IMR-90 (cell line): ENCODE data around the gene RTF1. TPM values are rescaled to one million over a fixed set of nuclear protein-coding genes. Genes with fewer than 3 reads are reported as not detected.

Experiments
- ATAC-seq: fragments of 200-7000 bp; cut with Tn5 transposase; 2 replicates; pipeline ENCODE4 v1.9.1; 2020; ENCODE audit warnings: low read depth, mild to moderate bottlenecking, moderate library complexity
- BruUV-seq: library from RNA; stranded (reverse); fragments of 400-500 nt; replicated peaks from 2 replicates; lab custom pipeline; 2021; lab: Mats Ljungman, UMichigan
- CTCF ChIA-PET: fragments of 300-600 bp; formaldehyde crosslinking; extraction: SDS; loops from one replicate; lab custom pipeline; 2021; ENCODE audit warnings: antibody characterized with exemption; lab: Yijun Ruan, JAX
- POLR2A ChIA-PET: fragments of 300-600 bp; sonication (Branson Sonifier 250); formaldehyde crosslinking; loops from one replicate; lab custom pipeline; 2022; ENCODE audit warnings: antibody characterized with exemption; ENCODE audit not compliant: unreplicated experiment; lab: Charles Lee
- DNase-seq: peaks from one replicate; pipeline ENCODE4 v3.0.0; 2013
- H2AFZ ChIP-seq: replicated peaks from 2 replicates; pipeline ENCODE3; 2013; ENCODE audit warnings: low read length, mild to moderate bottlenecking; ENCODE audit not compliant: poor library complexity
- H2AK5ac ChIP-seq: 2 replicates; pipeline ENCODE4 v1.6.1; 2013; ENCODE audit warnings: low read depth, low read length, inconsistent platforms
- H2AK9ac ChIP-seq: replicated peaks from 2 replicates; pipeline ENCODE3; 2013; ENCODE audit warnings: mild to moderate bottlenecking, low read depth, low read length, moderate library complexity; ENCODE audit not compliant: poor library complexity
- H2BK120ac ChIP-seq: 2 replicates; pipeline ENCODE4 v1.6.1; 2013; ENCODE audit warnings: low read depth, low read length, inconsistent platforms
- H2BK15ac ChIP-seq: 3 replicates; pipeline ENCODE4 v1.6.1; 2013; ENCODE audit warnings: low read depth, low read length, inconsistent platforms
- H2BK20ac ChIP-seq: 2 replicates; pipeline ENCODE4 v1.6.1; 2013; ENCODE audit warnings: low read depth, mild to moderate bottlenecking, inconsistent platforms, low read length, moderate library complexity
- H2BK5ac ChIP-seq: 2 replicates; pipeline ENCODE4 v1.6.1; 2013; ENCODE audit warnings: mild to moderate bottlenecking, low read depth, low read length, inconsistent platforms; ENCODE audit not compliant: poor library complexity, severe bottlenecking
- H3K14ac ChIP-seq: replicated peaks from 2 replicates; pipeline ENCODE4 v1.6.1; 2013; ENCODE audit warnings: low read depth, low read length, inconsistent platforms
- H3K18ac ChIP-seq: 2 replicates; pipeline ENCODE4 v1.6.1; 2013; ENCODE audit warnings: low read depth, low read length, control low read depth
- H3K23ac ChIP-seq: 2 replicates; pipeline ENCODE4 v1.6.1; 2013; ENCODE audit warnings: low read depth, low read length, inconsistent platforms
- H3K27ac ChIP-seq: 2 replicates; pipeline ENCODE4 v1.5.1; 2013; ENCODE audit warnings: mild to moderate bottlenecking, control low read depth, low read length; ENCODE audit not compliant: insufficient read depth
- H3K27me3 ChIP-seq: 2 replicates; pipeline ENCODE4 v1.6.1; 2013; ENCODE audit warnings: low read length; ENCODE audit not compliant: control insufficient read depth, insufficient read depth
- H3K36me3 ChIP-seq: 2 replicates; pipeline ENCODE4 v1.6.1; 2013; ENCODE audit warnings: low read length, mixed read lengths; ENCODE audit not compliant: control insufficient read depth, insufficient read depth
- H3K4ac ChIP-seq: 2 replicates; pipeline ENCODE4 v1.6.1; 2013; ENCODE audit warnings: low read depth, low read length, inconsistent platforms
- H3K4me1 ChIP-seq: 2 replicates; pipeline ENCODE4 v1.6.1; 2013; ENCODE audit warnings: low read length, mixed read lengths; ENCODE audit not compliant: control insufficient read depth, insufficient read depth
- H3K4me2 ChIP-seq: 2 replicates; pipeline ENCODE4 v1.6.1; 2013; ENCODE audit warnings: low read depth, mild to moderate bottlenecking, control low read depth, low read length, moderate library complexity
- H3K4me3 ChIP-seq: 2 replicates; pipeline ENCODE4 v1.5.1; 2013; ENCODE audit warnings: low read depth, mild to moderate bottlenecking, control low read depth, low read length, moderate library complexity; ENCODE audit not compliant: insufficient read depth
- H3K56ac ChIP-seq: 2 replicates; pipeline ENCODE4 v1.6.1; 2013; ENCODE audit warnings: low read length, inconsistent platforms; ENCODE audit not compliant: insufficient read depth; ENCODE audit errors: extremely low read depth
- H3K79me1 ChIP-seq, 2 experiments: 2 replicates each; pipeline ENCODE4 v1.6.1; 2013; ENCODE audit warnings: low read length in 2 of 2, inconsistent platforms in 1 of 2, low read depth in 1 of 2
- H3K9ac ChIP-seq: 2 replicates; pipeline ENCODE4 v1.6.1; 2013; ENCODE audit warnings: low read depth, low read length, control low read depth
- H3K9me1 ChIP-seq: 2 replicates; pipeline ENCODE4 v1.6.1; 2013; ENCODE audit warnings: low read length, inconsistent platforms; ENCODE audit not compliant: insufficient read depth
- H3K9me3 ChIP-seq: 2 replicates; pipeline ENCODE4 v1.6.1; 2013; ENCODE audit warnings: low read length; ENCODE audit not compliant: control insufficient read depth, insufficient read depth
- H4K20me1 ChIP-seq: 2 replicates; pipeline ENCODE4 v1.6.1; 2013; ENCODE audit warnings: low read length, inconsistent platforms; ENCODE audit not compliant: insufficient read depth
- H4K5ac ChIP-seq: 2 replicates; pipeline ENCODE4 v1.6.1; 2013; ENCODE audit warnings: mild to moderate bottlenecking, low read depth, low read length, control low read depth
- H4K8ac ChIP-seq, 2 experiments: 2 replicates each; pipeline ENCODE4 v1.6.1; 2013; ENCODE audit warnings: low read depth in 2 of 2, low read length in 2 of 2, control low read depth in 1 of 2, inconsistent platforms in 1 of 2
- H4K91ac ChIP-seq: 2 replicates; pipeline ENCODE4 v1.6.1; 2013; ENCODE audit warnings: low read depth, low read length, inconsistent platforms; ENCODE audit not compliant: insufficient read depth
- BHLHE40 ChIP-seq: fragments of 150-350 bp; IDR thresholded peaks from 2 replicates; pipeline ENCODE4 v1.6.1; 2016; ENCODE audit warnings: mild to moderate bottlenecking, low read depth, low read length
- CEBPB ChIP-seq: IDR thresholded peaks from 2 replicates; pipeline ENCODE4 v1.6.1; 2012; ENCODE audit warnings: low read depth, low read length, improper control_type of control experiment
- CTCF ChIP-seq: conservative IDR thresholded peaks from 2 replicates; pipeline ENCODE4 v1.5.1; 2012; ENCODE audit warnings: mild to moderate bottlenecking, low read depth, low read length, improper control_type of control experiment
- MAZ ChIP-seq: IDR thresholded peaks from 2 replicates; pipeline ENCODE4 v1.6.1; 2012; ENCODE audit warnings: low read depth, mild to moderate bottlenecking, low read length, improper control_type of control experiment, moderate library complexity, borderline replicate concordance
- NFE2L2 ChIP-seq: fragments of 150-350 bp; IDR thresholded peaks from 2 replicates; pipeline ENCODE4 v1.6.1; 2016; ENCODE audit warnings: low read depth, mild to moderate bottlenecking, low read length
- RAD21 ChIP-seq: IDR thresholded peaks from 2 replicates; pipeline ENCODE4 v1.6.1; 2012; ENCODE audit warnings: low read length, improper control_type of control experiment
- RCOR1 ChIP-seq: IDR thresholded peaks from 2 replicates; pipeline ENCODE4 v1.6.1; 2012; ENCODE audit warnings: mild to moderate bottlenecking, low read length, improper control_type of control experiment; ENCODE audit not compliant: insufficient replicate concordance
- USF2 ChIP-seq: fragments of 150-350 bp; IDR thresholded peaks from 2 replicates; pipeline ENCODE4 v1.6.1; 2017; ENCODE audit warnings: mild to moderate bottlenecking, antibody characterized with exemption, low read length, low read depth
- WGBS, 2 experiments: methylation state at CpG; one replicate each; pipeline versions ENCODE4 v1.1.5 to v1.1.7; 2013; ENCODE audit warnings: missing lambda C conversion rate in 2 of 2; ENCODE audit not compliant: insufficient read length in 1 of 2; ENCODE audit errors: extremely low coverage in 2 of 2; 5-methylcytosine and 5-hydroxymethylcytosine counted together
- dilution Hi-C: fragments of 300-500 bp; cut with HindIII; formaldehyde crosslinking; loops from one replicate; pipeline ENCODE4 v1.14.3; 2018; ENCODE audit warnings: low sequenced_read_pairs; ENCODE audit not compliant: unreplicated experiment
- in situ Hi-C: fragments of 300-500 bp; cut with MboI; formaldehyde crosslinking; loops from 3 replicates; pipeline ENCODE4 v1.14.3; 2019; ENCODE audit warnings: low sequenced_read_pairs, inconsistent platforms, mixed read lengths
- intact Hi-C: fragments of 100-400 bp; cut with micrococcal nuclease; formaldehyde crosslinking; loops from 2 replicates; pipeline ENCODE4 v1.10.0; 2022
- polyA plus RNA-seq, 3 experiments: library from polyadenylated mRNA; depleted of rRNA; stranded (reverse); fragments of >200 nt; gene quantifications; 2 replicates each; pipeline ENCODE4 v1.2.3, GENCODE V29; 2012; ENCODE audit warnings: low replicate concordance in 1 of 3
- total RNA-seq: library from RNA; depleted of rRNA; stranded (reverse); fragments of >200 nt; gene quantifications from 2 replicates; pipeline ENCODE4 v1.2.3, GENCODE V29; 2012
- TF ChIP-seq, protein P1 (sequence below): fragments of 150-350 bp; IDR thresholded peaks from 2 replicates; pipeline ENCODE4 v1.6.1; 2016; ENCODE audit warnings: low read depth, mild to moderate bottlenecking, low read length, moderate library complexity, borderline replicate concordance

RTF1 gene
- total and polyA plus RNA-seq, 2 of the 4 experiments (the other 2 are of a cell fraction), result 15.1 to 24.3 TPM

DNA sequence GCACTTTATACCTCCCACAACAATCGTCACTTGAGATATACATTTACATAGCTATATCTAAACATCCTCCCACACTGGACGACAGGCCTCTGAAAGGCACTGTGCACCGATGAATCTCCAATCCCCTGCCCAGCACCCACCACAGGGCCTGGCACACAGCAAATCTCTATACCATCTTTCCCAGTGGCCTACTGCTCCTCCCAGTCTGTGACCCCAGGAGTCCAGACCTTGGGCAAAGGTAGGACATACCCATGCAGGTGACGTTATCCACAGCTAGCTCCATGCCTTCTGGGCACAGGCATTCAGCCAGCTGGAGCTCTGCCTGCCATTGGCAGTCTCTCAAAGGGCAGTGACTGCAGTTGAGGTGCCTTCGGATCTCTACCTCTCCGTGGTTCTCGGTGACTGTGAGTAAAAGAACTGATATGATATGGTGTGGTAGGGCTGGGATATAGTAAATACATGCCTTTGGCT lies 91.0 kb downstream of the RTF1 start:
- H3K14ac ChIP-seq, result no peak overlapping the region
- H3K18ac ChIP-seq, result no peak overlapping the region
- H3K9me1 ChIP-seq, result no peaks in the 10 kb centered on the region
- H2AK5ac ChIP-seq, result no peak overlapping the region
- H2BK15ac ChIP-seq, result no peak overlapping the region
- intact Hi-C loops (no loop called here), dilution Hi-C loops (no loop called here), in situ Hi-C loops (no loop called here)
- H4K91ac ChIP-seq, result no peak overlapping the region
- no peak overlapping the region for H3K4me2 ChIP-seq
- no peak overlapping the region for H2AK9ac ChIP-seq
- H3K4me3 ChIP-seq, result no peak overlapping the region
- no peaks in the 10 kb centered on the region for H4K20me1 ChIP-seq
- no peak overlapping the region for H3K27ac ChIP-seq
- no peak overlapping the region for H2AFZ ChIP-seq
- BruUV-seq, result no TSS peak
- ATAC-seq (no peak), DNase-seq (no peak)
- peaks cover 29% of the 10 kb centered on the region for H3K27me3 ChIP-seq
- TF ChIP-seq USF2 (no peak), MAZ (no peak), CEBPB (no peak), RAD21 (no peak), NFE2L2 (no peak), CTCF (no peak), RCOR1 (no peak), BHLHE40 (no peak)
- TF ChIP-seq, protein P1, sequence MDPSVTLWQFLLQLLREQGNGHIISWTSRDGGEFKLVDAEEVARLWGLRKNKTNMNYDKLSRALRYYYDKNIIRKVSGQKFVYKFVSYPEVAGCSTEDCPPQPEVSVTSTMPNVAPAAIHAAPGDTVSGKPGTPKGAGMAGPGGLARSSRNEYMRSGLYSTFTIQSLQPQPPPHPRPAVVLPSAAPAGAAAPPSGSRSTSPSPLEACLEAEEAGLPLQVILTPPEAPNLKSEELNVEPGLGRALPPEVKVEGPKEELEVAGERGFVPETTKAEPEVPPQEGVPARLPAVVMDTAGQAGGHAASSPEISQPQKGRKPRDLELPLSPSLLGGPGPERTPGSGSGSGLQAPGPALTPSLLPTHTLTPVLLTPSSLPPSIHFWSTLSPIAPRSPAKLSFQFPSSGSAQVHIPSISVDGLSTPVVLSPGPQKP, result no peak
- H3K9me3 ChIP-seq, result no peaks in the 10 kb centered on the region
- ChIA-PET CTCF (interaction anchor here (1.1 kb wide), 1 partner anchor 42 kb away, joined by 5 read pairs; no protein-coding TSS in a partner anchor), POLR2A (no interaction called here)
- no peak overlapping the region for H3K23ac ChIP-seq
- H4K8ac ChIP-seq, result no peak overlapping the region
- no peak overlapping the region for H4K5ac ChIP-seq
- H3K4me1 ChIP-seq, result peaks cover 2% of the 10 kb centered on the region; the same call in 1 of the 2 replicates
- no peak overlapping the region for H3K56ac ChIP-seq
- no peak overlapping the region for H3K4ac ChIP-seq
- no peaks in the 10 kb centered on the region for H3K36me3 ChIP-seq
- WGBS, 2 experiments, result 58% methylated on average over 3 of the region's 7 CpGs; no CpG with 5 or more reads in 1 of the 2 experiments
- H3K79me1 ChIP-seq, result no peaks in the 10 kb centered on the region
- H2BK5ac ChIP-seq, result no peak overlapping the region
- H3K9ac ChIP-seq, result no peak overlapping the region
- H2BK120ac ChIP-seq, result no peak overlapping the region
- H2BK20ac ChIP-seq, result no peak overlapping the region
